ENCODE measurements around the gene IER2.
"Not testable (repeated sequence)": the region's sequence is repeated elsewhere in the genome, so short reads cannot be mapped to it uniquely, and the experiment has no call there.

Gene IER2

DNA sequence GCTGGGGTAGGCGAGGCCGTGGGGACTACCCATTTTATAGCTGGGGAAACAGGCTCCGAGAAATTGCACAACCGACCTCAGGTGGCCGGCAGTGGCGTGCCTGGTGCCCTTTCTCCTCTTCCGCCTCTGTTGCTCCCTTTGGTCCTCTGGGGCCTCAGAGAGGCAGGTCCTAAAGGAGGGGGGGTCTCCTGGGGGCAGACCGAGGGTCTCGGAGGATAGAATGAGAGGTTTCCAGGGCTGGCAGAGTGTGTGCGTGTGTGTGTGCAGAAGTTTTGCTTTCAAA, 11.4 kb upstream of the IER2 start:
- intact Hi-C loops (cut with micrococcal nuclease): no loop called here
- Mint-ChIP-seq H3K9me3 (no peaks in the 10 kb centered on the region), H3K4me1 (ENCODE audit: low read depth) (peaks cover 18% of the 10 kb centered on the region), H3K36me3 (ENCODE audit: low read depth) (peaks cover 90% of the 10 kb centered on the region), H3K27me3 (no peaks in the 10 kb centered on the region), H3K27ac (no peak overlapping the region), H3K4me3 (no peak overlapping the region)

DNA sequence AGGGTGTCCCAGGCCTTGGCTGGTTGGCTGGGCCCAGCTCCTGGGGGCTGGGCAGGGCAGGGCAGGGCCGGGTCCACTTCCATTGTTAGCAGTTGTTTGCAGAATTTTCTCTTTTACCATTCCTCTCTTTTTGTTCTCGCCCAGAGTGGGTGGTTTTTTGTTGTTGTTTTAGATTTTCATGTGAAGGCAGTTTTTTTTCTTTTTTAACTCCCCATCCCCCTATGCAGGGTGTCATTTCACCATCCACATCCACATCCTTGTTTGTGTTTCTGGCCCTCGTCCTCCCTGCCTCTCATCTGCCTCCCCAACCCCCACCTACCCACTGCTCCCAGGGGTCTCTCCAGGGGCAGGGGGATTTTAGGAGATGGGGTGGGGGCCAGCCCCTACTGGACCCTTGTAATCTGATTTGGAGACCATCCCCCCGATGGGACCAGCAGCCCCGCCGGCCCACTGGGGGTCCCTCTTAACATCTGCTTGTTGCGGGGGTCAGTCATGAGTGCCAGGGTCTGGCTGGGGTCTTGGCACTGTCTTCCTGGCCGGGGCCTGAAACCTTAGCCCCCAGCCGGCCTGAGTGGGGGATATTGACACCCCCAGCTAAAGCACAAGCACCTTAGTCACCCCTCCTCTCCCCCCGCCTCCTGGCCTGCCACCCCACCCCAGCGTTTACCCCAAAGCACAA, 10.4 kb upstream of the IER2 start:
- intact Hi-C loops (cut with micrococcal nuclease): no loop called here
- Mint-ChIP-seq H3K4me3 (no peak overlapping the region), H3K27ac (peak overlapping the region; percentile 60), H3K9me3 (no peaks in the 10 kb centered on the region), H3K36me3 (ENCODE audit: low read depth) (peaks cover 92% of the 10 kb centered on the region), H3K4me1 (ENCODE audit: low read depth) (peaks cover 27% of the 10 kb centered on the region), H3K27me3 (no peaks in the 10 kb centered on the region)

DNA sequence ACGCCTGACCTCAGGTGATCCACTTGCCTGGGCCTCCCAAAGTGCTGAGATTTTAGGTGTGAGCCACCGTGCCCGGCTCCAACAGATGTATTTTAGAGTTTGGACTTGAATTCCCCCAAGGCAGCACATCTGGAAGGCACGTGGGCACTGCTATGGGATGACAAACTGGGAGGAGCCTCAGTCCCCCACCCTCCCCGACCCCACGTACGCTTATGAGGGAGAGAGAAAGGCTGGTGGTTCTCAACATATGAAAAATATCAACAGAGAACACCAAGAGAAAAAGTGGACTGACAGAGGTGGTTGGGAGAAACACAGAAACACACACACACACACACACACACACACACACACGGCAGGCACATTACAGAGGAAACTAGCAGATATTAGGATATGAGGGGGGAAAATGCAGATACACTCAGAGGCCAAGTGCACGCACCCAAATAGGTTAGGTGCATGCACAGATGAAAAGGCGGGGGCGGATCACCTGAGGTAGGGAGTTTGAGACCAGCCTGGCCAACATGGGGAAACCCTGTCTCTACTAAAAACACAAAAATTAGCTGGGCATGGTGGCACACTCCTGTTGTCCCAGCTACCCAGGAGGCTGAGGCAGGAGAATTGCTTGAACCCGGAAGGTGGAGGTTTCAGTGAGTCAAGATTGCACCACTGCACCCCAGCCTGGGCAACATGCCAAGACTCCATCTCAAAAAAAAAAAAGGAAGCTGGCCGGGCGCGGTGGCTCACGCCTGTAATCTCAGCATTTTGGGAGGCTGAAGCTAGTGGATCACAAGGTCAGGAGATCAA, 3.2 kb upstream of the IER2 start:
- no peaks in the 10 kb centered on the region for H3K9me3 Mint-ChIP-seq
- H3K27ac Mint-ChIP-seq: peak overlapping the region; percentile 99
- peaks cover 51% of the 10 kb centered on the region for H3K4me1 Mint-ChIP-seq (ENCODE audit: low read depth)
- H3K36me3 Mint-ChIP-seq (ENCODE audit: low read depth): peaks cover 71% of the 10 kb centered on the region
- H3K4me3 Mint-ChIP-seq: peak overlapping the region; percentile 44
- no peaks in the 10 kb centered on the region for H3K27me3 Mint-ChIP-seq
- intact Hi-C loops (cut with micrococcal nuclease): no loop called here

DNA sequence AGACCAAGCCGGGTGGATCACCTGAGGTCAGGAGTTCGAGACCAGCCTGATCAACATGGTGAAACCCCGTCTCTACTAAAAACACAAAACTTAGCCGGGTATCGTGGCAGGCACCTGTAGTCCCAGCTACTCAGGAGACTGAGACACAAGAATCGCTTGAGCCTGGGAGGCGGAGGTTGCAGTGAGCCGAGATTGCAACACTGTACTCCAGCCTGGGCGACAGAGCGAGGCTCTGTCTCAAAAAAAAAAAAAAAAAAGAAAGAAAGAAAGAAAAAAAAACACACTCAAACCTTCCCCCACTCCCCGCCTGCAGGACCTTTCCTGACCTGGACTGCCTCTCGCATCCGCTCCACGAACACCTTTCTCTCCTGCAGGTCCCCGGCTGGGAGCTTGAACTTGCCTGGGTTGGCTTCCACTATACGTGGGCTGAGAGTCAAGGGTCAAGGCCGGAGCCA, 1.0 kb upstream of the IER2 start:
- Mint-ChIP-seq H3K27ac (peak overlapping the region; percentile 99), H3K36me3 (ENCODE audit: low read depth) (peaks cover 71% of the 10 kb centered on the region), H3K4me3 (peak overlapping the region; percentile 97), H3K4me1 (ENCODE audit: low read depth) (peaks cover 47% of the 10 kb centered on the region)
- H3K27me3 Mint-ChIP-seq; H3K9me3 Mint-ChIP-seq; intact Hi-C loops (cut with micrococcal nuclease): not testable (repeated sequence)

DNA sequence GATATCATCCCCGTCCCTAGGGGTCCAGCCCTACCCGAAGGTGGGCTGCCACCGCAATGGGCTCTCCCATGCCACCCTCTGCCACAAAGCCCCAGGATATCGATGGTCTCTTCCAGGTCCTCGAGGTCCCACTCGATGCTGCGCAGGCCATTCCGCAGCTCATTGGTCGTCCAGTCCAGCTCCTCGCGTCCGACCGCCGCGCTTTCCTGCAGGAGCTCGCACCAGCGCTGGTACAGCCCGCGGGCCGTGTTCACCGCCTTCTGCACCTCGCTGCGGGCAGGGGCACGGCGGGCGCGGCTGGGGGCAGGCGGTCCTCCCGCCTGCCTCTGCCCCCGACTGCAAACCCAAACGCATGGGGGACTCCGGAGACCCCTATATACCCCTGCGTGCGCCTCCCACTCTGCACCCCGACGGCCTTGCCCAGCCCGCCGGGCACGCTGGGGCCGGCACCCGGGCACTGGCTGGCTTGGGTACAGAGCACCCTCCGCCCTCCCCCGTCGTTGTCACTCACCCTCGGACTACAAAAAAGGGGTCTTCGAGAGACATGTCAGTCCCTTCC, 504 bp upstream of the IER2 start:
- H3K4me3 Mint-ChIP-seq: peak overlapping the region; percentile 97
- peaks cover 71% of the 10 kb centered on the region for H3K36me3 Mint-ChIP-seq (ENCODE audit: low read depth)
- peak overlapping the region; percentile 99 for H3K27ac Mint-ChIP-seq
- no peaks in the 10 kb centered on the region for H3K9me3 Mint-ChIP-seq
- H3K27me3 Mint-ChIP-seq: no peaks in the 10 kb centered on the region
- peaks cover 47% of the 10 kb centered on the region for H3K4me1 Mint-ChIP-seq (ENCODE audit: low read depth)
- intact Hi-C loops (cut with micrococcal nuclease): loop anchor here (2.0 to 5.0 kb wide), 2 partner anchors 33 to 47 kb away; partner anchors contain the start of genes LYL1 and TRMT1

DNA sequence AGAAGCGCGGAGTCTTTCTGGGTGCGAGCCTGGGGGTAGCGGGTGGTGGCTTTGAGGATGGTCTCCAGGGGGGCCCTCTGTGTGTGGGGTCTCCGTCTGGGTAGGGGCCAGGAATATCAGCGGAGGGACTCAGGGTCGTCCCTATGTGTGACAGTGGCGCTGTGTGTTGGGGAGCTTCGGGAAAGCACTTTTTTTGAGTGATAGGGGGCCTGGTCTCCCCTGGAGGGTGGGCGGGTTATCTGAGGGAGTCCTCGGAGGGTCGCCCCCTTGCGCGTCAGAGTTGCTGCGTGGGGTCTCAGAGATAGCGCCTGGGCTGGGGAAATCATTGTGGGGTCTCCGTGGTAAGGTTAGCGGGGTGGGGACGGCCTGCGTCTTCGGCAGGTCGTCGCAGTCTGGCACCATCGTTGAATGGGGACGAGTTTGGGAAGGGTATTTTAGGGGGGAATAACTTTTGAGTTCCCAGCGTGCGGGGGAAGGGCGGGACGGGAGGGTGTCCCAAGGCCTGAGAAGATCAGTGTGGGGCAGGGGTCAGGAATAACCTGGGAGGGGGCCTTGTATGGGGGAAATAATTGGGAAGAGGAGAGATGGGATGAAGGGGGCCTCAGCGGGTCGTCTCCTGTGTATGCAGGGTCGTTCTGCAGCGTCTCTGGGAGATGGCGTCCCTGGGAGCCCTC, 857 bp downstream of the IER2 start:
- Mint-ChIP-seq H3K4me3 (peak overlapping the region; percentile 97), H3K9me3 (no peaks in the 10 kb centered on the region), H3K4me1 (ENCODE audit: low read depth) (peaks cover 54% of the 10 kb centered on the region), H3K27ac (peak overlapping the region; percentile 99), H3K27me3 (no peaks in the 10 kb centered on the region), H3K36me3 (ENCODE audit: low read depth) (peaks cover 60% of the 10 kb centered on the region)
- intact Hi-C loops (cut with micrococcal nuclease): loop anchor here (2.0 to 5.0 kb wide), 2 partner anchors 34 to 49 kb away; partner anchors contain the start of genes LYL1 and TRMT1

DNA sequence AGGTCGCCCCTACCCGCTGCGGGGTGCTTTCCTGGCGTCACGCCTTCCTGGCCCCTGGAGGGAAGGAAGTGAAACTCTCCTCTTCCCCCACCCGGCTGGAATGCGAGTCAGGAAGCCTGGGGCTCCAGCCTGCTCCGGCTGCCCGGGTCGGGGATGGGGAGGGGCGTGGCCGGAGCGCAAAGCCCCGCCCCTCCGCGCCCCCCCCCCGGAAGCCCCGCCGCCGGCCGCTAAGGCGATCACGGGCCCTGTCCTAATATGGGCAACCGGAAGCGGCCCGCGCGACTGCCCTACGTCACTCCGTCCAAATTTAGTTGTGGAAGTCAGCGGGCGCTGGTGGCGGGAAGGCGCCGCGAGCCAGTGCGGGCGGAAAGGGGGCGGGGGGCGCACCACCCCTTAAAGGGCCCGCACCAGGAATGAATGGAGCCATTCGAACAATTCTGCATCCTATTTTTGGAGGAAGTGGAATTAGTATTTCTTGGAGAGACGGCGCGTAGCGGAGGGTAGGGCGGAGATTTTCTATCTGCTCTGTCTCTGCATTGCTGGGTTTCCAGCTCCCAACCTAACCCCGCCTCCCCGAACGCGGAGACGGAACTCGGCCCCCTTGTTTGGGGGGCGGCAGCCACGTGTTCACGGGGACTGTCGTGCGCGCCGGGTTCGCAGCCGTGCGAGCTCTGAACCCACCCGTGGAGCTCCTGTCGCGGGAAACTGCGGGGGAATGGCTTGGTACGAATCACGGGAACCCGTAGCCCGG, 1.6 kb downstream of the IER2 start:
- Mint-ChIP-seq H3K9me3 (no peaks in the 10 kb centered on the region), H3K27me3 (no peaks in the 10 kb centered on the region), H3K4me1 (ENCODE audit: low read depth) (peaks cover 57% of the 10 kb centered on the region), H3K36me3 (ENCODE audit: low read depth) (peaks cover 53% of the 10 kb centered on the region), H3K4me3 (peak overlapping the region; percentile 97), H3K27ac (peak overlapping the region; percentile 99)
- intact Hi-C loops (cut with micrococcal nuclease): loop anchor here (2.0 to 5.0 kb wide), 2 partner anchors 35 to 49 kb away; partner anchors contain the start of genes LYL1 and TRMT1

DNA sequence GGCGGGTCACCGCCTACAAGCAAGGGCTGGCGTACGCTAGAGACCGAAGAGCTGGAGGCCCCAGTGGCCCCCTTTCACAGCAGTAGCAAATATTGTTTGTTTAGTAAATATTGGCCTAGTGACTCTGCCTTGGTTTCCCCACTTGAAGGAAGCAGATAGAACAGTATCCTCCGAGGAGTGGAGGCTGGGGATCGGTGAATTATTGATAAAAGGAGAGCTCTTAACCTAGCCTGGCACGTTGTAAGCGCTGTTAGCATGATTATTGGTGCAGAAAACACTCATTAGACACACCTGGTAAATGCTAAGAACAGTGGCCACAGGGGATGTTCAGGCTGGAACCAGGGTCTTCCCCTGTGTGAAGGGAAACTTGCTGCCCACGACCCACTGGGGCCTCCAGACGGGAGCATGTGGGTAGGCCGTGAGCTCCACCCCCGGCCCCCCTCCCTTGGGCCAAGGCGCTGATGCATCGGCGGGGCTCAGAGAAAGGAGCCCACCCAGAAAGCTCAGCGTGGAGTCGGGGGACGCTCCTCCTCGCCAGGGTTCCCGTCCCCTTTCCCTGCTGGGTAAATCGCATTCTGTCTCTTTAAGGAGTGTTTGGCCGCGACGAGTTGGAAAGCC, 2.3 kb downstream of the IER2 start:
- peaks cover 49% of the 10 kb centered on the region for H3K36me3 Mint-ChIP-seq (ENCODE audit: low read depth)
- peak overlapping the region; percentile 97 for H3K4me3 Mint-ChIP-seq
- H3K9me3 Mint-ChIP-seq: no peaks in the 10 kb centered on the region
- peaks cover 57% of the 10 kb centered on the region for H3K4me1 Mint-ChIP-seq (ENCODE audit: low read depth)
- intact Hi-C loops (cut with micrococcal nuclease): loop anchor here (5.0 kb wide), 1 partner anchor 50 kb away; the partner anchor contains the start of gene LYL1
- H3K27ac Mint-ChIP-seq: peak overlapping the region; percentile 99
- H3K27me3 Mint-ChIP-seq: no peaks in the 10 kb centered on the region

DNA sequence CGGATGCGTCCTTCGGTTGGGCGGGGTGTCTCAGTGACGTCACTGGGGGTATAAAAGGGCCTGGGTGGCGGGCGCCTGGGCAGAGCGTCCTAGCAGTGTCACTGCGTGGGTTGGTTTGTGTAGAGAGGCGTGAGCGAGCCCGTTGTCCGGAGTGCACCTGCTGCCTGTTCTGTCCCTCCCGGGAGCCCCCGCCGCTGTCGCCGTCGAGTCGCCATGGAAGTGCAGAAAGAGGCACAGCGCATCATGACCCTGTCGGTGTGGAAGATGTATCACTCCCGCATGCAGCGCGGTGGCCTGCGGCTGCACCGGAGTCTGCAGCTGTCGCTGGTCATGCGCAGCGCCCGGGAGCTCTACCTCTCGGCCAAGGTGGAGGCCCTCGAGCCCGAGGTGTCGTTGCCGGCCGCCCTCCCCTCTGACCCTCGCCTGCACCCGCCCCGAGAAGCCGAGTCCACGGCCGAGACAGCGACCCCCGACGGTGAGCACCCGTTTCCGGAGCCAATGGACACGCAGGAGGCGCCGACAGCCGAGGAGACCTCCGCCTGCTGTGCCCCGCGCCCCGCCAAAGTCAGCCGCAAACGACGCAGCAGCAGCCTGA, 2.9 kb downstream of the IER2 start:
- no peaks in the 10 kb centered on the region for H3K9me3 Mint-ChIP-seq
- H3K36me3 Mint-ChIP-seq (ENCODE audit: low read depth): peaks cover 49% of the 10 kb centered on the region
- peak overlapping the region; percentile 97 for H3K4me3 Mint-ChIP-seq
- peaks cover 54% of the 10 kb centered on the region for H3K4me1 Mint-ChIP-seq (ENCODE audit: low read depth)
- H3K27me3 Mint-ChIP-seq: no peaks in the 10 kb centered on the region
- H3K27ac Mint-ChIP-seq: peak overlapping the region; percentile 99
- intact Hi-C loops (cut with micrococcal nuclease): loop anchor here (5.0 kb wide), 1 partner anchor 51 kb away; the partner anchor contains the start of gene LYL1

DNA sequence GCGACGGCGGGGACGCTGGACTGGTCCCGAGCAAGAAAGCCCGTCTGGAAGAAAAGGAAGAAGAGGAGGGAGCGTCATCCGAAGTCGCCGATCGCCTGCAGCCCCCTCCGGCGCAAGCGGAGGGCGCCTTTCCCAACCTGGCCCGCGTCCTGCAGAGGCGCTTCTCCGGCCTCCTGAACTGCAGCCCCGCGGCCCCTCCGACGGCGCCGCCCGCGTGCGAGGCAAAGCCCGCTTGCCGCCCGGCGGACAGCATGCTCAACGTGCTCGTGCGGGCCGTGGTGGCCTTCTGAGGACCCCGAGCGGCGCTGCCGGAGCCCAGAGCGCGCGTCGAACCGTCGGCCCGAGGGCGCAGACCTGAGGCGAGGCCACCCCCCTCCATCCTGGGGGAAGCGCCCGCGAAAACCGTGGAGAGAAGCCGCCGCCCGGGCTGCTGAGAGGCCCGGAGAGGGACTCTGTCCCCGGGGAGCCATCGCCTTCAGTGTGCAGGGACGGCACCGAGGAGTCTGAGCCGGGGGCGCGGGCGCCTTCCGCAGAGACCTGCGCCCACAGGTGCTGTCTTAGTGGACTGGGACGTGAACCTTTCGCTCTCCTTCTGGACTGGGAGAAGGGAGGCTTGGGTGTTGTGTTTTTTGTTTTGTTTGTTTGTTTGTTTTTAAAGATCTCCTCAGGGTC, 3.5 kb downstream of the IER2 start:
- intact Hi-C loops (cut with micrococcal nuclease): loop anchor here (5.0 kb wide), 1 partner anchor 51 kb away; the partner anchor contains the start of gene LYL1
- Mint-ChIP-seq H3K27me3 (no peaks in the 10 kb centered on the region), H3K36me3 (ENCODE audit: low read depth) (peaks cover 49% of the 10 kb centered on the region), H3K4me1 (ENCODE audit: low read depth) (peaks cover 53% of the 10 kb centered on the region), H3K27ac (peak overlapping the region; percentile 99), H3K9me3 (no peaks in the 10 kb centered on the region), H3K4me3 (peak overlapping the region; percentile 97)

DNA sequence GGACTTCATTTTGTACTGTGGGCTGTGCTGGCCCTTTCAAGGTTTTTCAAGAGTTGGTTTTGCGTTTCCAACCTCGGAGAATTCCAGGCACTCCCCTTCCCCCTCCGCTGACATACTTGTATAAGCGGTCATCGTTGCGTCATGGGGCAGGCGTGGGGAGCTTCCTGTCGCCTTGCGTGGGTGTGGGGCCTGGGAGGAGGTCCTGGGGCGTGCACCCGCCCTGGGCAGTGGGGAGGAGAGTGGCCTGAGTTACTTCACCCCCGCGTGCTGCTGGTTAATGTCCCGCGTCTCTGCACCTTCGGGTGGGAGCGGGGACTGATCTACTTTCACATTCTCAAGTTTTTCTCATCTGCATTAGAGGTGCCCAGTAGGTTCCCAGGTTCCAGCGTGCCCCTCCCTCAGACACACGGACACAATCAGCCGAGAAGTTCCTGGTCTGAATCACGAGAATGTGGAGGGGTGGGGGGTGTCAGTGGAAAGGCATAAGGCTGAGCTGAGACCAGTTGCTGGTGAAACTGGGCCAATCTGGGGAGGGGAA, 4.1 kb downstream of the IER2 start:
- peaks cover 48% of the 10 kb centered on the region for H3K4me1 Mint-ChIP-seq (ENCODE audit: low read depth)
- H3K27me3 Mint-ChIP-seq: no peaks in the 10 kb centered on the region
- peaks cover 48% of the 10 kb centered on the region for H3K36me3 Mint-ChIP-seq (ENCODE audit: low read depth)
- intact Hi-C loops (cut with micrococcal nuclease): loop anchor here (5.0 kb wide), 1 partner anchor 52 kb away; the partner anchor contains the start of gene LYL1
- peak overlapping the region; percentile 97 for H3K4me3 Mint-ChIP-seq
- H3K9me3 Mint-ChIP-seq: no peaks in the 10 kb centered on the region
- peak overlapping the region; percentile 99 for H3K27ac Mint-ChIP-seq
